GM12878 (cell line): ENCODE measurements around the gene HADHA. TPM values are rescaled to one million over a fixed set of nuclear protein-coding genes. Genes with fewer than 3 reads are reported as not detected.
"Not testable (repeated sequence)": the region's sequence is repeated elsewhere in the genome, so short reads cannot be mapped to it uniquely, and the experiment has no call there.

Source experiments
- ATAC-seq: fragments of 200-7000 bp; cut with Tn5 transposase; 3 replicates; pipeline ENCODE4 v1.9.1; 2020; ENCODE audit warnings: mild to moderate bottlenecking, moderate library complexity
- BruUV-seq: library from RNA; stranded (reverse); fragments of 400-500 nt; replicated peaks from 2 replicates; lab custom pipeline; 2021; lab: Mats Ljungman, UMichigan
- CTCF ChIA-PET: fragments of 300-600 bp; sonication (Branson Sonifier 250); formaldehyde crosslinking; extraction: SDS; loops from one replicate; lab custom pipeline; 2021; ENCODE audit warnings: inconsistent platforms; lab: Yijun Ruan, JAX
- POLR2A ChIA-PET: fragments of 350-600 bp; formaldehyde crosslinking; extraction: SDS; loops from one replicate; lab custom pipeline; 2021; ENCODE audit warnings: inconsistent platforms; lab: Charles Lee
- RAD21 ChIA-PET: fragments of 300-600 bp; sonication (Branson Sonifier 250); formaldehyde crosslinking; loops from one replicate; lab custom pipeline; 2023; ENCODE audit warnings: antibody characterized with exemption; ENCODE audit not compliant: unreplicated experiment; lab: Charles Lee
- SMC1A ChIA-PET: fragments of 300-600 bp; sonication (Branson Sonifier 250); formaldehyde crosslinking; loops from one replicate; lab custom pipeline; 2023; ENCODE audit not compliant: unreplicated experiment, uncharacterized antibody; lab: Charles Lee
- DNase-seq: peaks from one replicate; pipeline ENCODE4 v3.0.0-alpha.2; 2011; ENCODE audit warnings: low read depth, low spot score
- FAIRE-seq: peaks from 3 replicates; lab custom pipeline; 2011; peaks lifted over from hg19 to GRCh38; lab: Jason Lieb, UNC
- H2AFZ ChIP-seq: 2 replicates; pipeline ENCODE4 v1.6.0; 2011; ENCODE audit warnings: low read depth, low read length, control low read depth; ENCODE audit not compliant: control insufficient read depth
- H3K27ac ChIP-seq: 2 replicates; pipeline ENCODE4 v1.5.1; 2011; ENCODE audit warnings: control low read depth; ENCODE audit not compliant: control insufficient read depth, insufficient read depth
- H3K27me3 ChIP-seq, 2 experiments: replicated peaks in 1 of 2; 2 replicates each; pipeline versions ENCODE4 v1.6.0 to v1.6.1; 2011; ENCODE audit warnings: low read length in 1 of 2; ENCODE audit not compliant: control insufficient read depth in 2 of 2, insufficient read depth in 2 of 2
- H3K36me3 ChIP-seq, 2 experiments: 2 replicates each; pipeline ENCODE4 v1.5.1; 2011; ENCODE audit warnings: low read length in 1 of 2; ENCODE audit not compliant: control insufficient read depth in 2 of 2, insufficient read depth in 2 of 2
- H3K4me1 ChIP-seq: 2 replicates; pipeline ENCODE4 v1.6.1; 2011; ENCODE audit warnings: mild to moderate bottlenecking, low read length, moderate library complexity, mixed read lengths; ENCODE audit not compliant: control insufficient read depth, insufficient read depth
- H3K4me2 ChIP-seq: 2 replicates; pipeline ENCODE4 v1.6.0; 2011; ENCODE audit warnings: control low read depth; ENCODE audit not compliant: control insufficient read depth, insufficient read depth
- H3K4me3 ChIP-seq: fragments of 200-600 bp; sonication (generic); 2 replicates; pipeline ENCODE4 v1.5.1; 2016
- H3K79me2 ChIP-seq: 2 replicates; pipeline ENCODE4 v1.6.0; 2011; ENCODE audit warnings: low read length; ENCODE audit not compliant: control insufficient read depth, insufficient read depth
- H3K9ac ChIP-seq: 2 replicates; pipeline ENCODE4 v1.8.0; 2011; ENCODE audit warnings: low read length, control low read depth, mixed read lengths; ENCODE audit not compliant: control insufficient read depth, insufficient read depth
- H3K9me3 ChIP-seq: replicated peaks from 3 replicates; pipeline ENCODE4 v1.5.1; 2011; ENCODE audit warnings: mild to moderate bottlenecking, low read length; ENCODE audit not compliant: control insufficient read depth, insufficient read depth
- H4K20me1 ChIP-seq: 2 replicates; pipeline ENCODE4 v1.6.0; 2011; ENCODE audit not compliant: control insufficient read depth, insufficient read depth
- ASH2L ChIP-seq: fragments of 300-600, 200-600 bp; sonication (generic); IDR thresholded peaks from 2 replicates; pipeline ENCODE4 v1.6.1; 2017; ENCODE audit warnings: low read depth, mild to moderate bottlenecking, borderline replicate concordance
- BRCA1 ChIP-seq: IDR thresholded peaks from 2 replicates; pipeline ENCODE4 v1.6.1; 2011; ENCODE audit warnings: low read depth, low read length, improper control_type of control experiment
- EZH2 ChIP-seq: IDR thresholded peaks from 2 replicates; pipeline ENCODE4 v1.6.1; 2012; ENCODE audit warnings: low read depth, mild to moderate bottlenecking, control low read depth, inconsistent platforms, low read length, borderline replicate concordance; ENCODE audit not compliant: control insufficient read depth
- MEF2B ChIP-seq: fragments of 450-650 bp; IDR thresholded peaks from 2 replicates; pipeline ENCODE4 v1.6.1; 2018; ENCODE audit warnings: mild to moderate bottlenecking, moderate library complexity; ENCODE audit not compliant: partially characterized antibody, poor library complexity, severe bottlenecking
- NBN ChIP-seq: fragments of 450-650 bp; IDR thresholded peaks from 2 replicates; pipeline ENCODE4 v1.6.1; 2016
- RAD21 ChIP-seq: IDR thresholded peaks from 2 replicates; pipeline ENCODE4 v1.6.1; 2011; ENCODE audit warnings: mild to moderate bottlenecking, low read depth, low read length, moderate library complexity; ENCODE audit not compliant: insufficient read depth
- RBBP5 ChIP-seq: fragments of 200-600 bp; sonication (generic); conservative IDR thresholded peaks from 2 replicates; pipeline ENCODE4 v1.6.1; 2016
- SMAD5 ChIP-seq: IDR thresholded peaks from 2 replicates; pipeline ENCODE4 v1.6.1; 2016; ENCODE audit warnings: antibody characterized with exemption, low read depth
- SUZ12 ChIP-seq: fragments of 200-600 bp; sonication (generic); IDR thresholded peaks from one replicate; pipeline ENCODE4 v1.6.1; 2018; ENCODE audit warnings: antibody characterized with exemption, mild to moderate bottlenecking; ENCODE audit not compliant: unreplicated experiment
- TBL1XR1 ChIP-seq: IDR thresholded peaks from 2 replicates; pipeline ENCODE4 v1.6.1; 2012; ENCODE audit warnings: low read depth, low read length, improper control_type of control experiment
- WRNIP1 ChIP-seq: IDR thresholded peaks from 2 replicates; pipeline ENCODE4 v1.6.1; 2011; ENCODE audit warnings: low read depth, low read length, improper control_type of control experiment, borderline replicate concordance
- WGBS: methylation state at CpG from one replicate; pipeline ENCODE4 v1.1.6; 2016; ENCODE audit warnings: low lambda C conversion rate; ENCODE audit not compliant: insufficient replicate concordance, insufficient coverage; ENCODE audit errors: missing lambda C conversion rate; 5-methylcytosine and 5-hydroxymethylcytosine counted together
- in situ Hi-C: fragments of 300-500 bp; cut with MboI; formaldehyde crosslinking; loops from 9 replicates; pipeline ENCODE4 v1.14.3; 2018; ENCODE audit warnings: mixed read lengths
- intact Hi-C: fragments of 100-400 bp; cut with micrococcal nuclease; formaldehyde crosslinking; loops from one replicate; pipeline ENCODE4 v1.14.2; 2022; ENCODE audit not compliant: unreplicated experiment
- polyA plus RNA-seq, 11 experiments: library from polyadenylated mRNA; depleted of rRNA in 4 of 11; unstranded in 6 of 11; stranded (reverse) in 5 of 11; fragments of >200 nt; fragmentation: Nextera tagmentation in 4 of 11; fragmentation: Illumina TruSeq in 1 of 11; extraction: Ambion mirVana in 4 of 11; extraction: Trizol in 1 of 11; gene quantifications; 1 replicate in 1 of 11; 2 replicates in 10 of 11; pipeline versions ENCODE4 v1.2.1 to v1.2.3, GENCODE V29; 2011 to 2016; ENCODE audit warnings: inconsistent platforms in 2 of 11, missing spikeins in 2 of 11, low read depth in 1 of 11
- total RNA-seq, 4 experiments: library from RNA; depleted of rRNA in 3 of 4; stranded (reverse); fragments of >200 nt in 3 of 4; fragmentation: Illumina TruSeq in 1 of 4; extraction: Trizol in 1 of 4; gene quantifications; 2 replicates each; pipeline versions ENCODE4 v1.2.1 to v1.2.3, GENCODE V29; 2013 to 2021
- TF ChIP-seq, protein P1 (sequence below): fragments of 150-350 bp; IDR thresholded peaks from 2 replicates; pipeline ENCODE4 v1.6.1; 2014; ENCODE audit warnings: mild to moderate bottlenecking, low read depth, low read length

The HADHA gene
- total and polyA plus RNA-seq, 10 of the 15 experiments (the other 5 are each of a cell fraction or from before 2014, with no cell fraction given) = 109 to 207 (median 165) TPM

DNA sequence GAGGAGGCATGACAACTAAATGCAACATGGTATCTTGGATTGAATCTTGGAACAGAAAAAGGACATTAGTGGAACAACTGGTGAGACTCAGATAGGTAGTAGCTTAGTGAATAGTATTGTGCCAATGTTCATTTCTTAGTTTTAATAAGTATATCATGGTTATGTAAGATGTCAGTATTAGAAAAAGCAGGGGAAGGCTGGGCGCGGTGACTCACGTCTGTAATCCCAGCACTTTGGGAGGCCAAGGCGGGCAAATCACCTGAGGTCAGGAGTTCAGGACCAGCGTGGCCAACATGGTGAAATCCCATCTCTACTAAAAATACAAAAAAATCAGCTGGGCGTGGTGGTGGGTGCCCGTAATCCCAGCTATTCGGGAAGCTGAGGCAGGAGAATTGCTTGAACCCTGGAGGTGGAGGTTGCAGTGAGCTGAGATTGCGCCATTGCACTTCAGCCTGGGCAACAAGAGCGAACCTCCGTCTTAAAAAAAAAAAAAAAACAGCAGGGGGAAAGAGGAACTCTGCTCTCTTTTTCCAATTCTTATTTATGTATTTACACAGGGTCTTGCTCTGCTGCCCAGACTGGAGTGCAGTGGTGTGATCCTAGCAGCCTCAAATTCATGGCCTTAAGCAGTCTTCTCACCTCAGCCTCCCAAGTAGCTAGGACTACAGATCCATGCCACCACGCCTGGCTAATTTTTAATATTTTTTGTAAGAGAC is 24.4 kb upstream of the HADHA start:
- H3K4me3 ChIP-seq, in situ Hi-C loops, H3K4me1 ChIP-seq, H4K20me1 ChIP-seq, H3K36me3 ChIP-seq, H3K4me2 ChIP-seq, H3K27me3 ChIP-seq, DNase-seq, BruUV-seq, ATAC-seq, H2AFZ ChIP-seq, H3K9me3 ChIP-seq, H3K9ac ChIP-seq, intact Hi-C loops, FAIRE-seq, H3K79me2 ChIP-seq: not testable (repeated sequence)
- ChIA-PET POLR2A (interaction anchor here (2.0 to 2.3 kb wide), 2 partner anchors 21 to 76 kb away, joined by 10 to 12 read pairs; no protein-coding TSS in a partner anchor), SMC1A (interaction anchor here (1.0 to 6.1 kb wide), 5 partner anchors 9 to 49 kb away, joined by 3 to 71 read pairs (median 3); partner anchors contain the start of genes HADHA and HADHB), RAD21 (interaction anchor here (3.7 kb wide), 1 partner anchor 24 kb away, joined by 41 read pairs; the partner anchor contains the start of genes HADHA and HADHB), CTCF (interaction anchor here (1.5 to 2.0 kb wide), 3 partner anchors 23 to 28 kb away, joined by 3 to 12 read pairs (median 7); partner anchors contain the start of gene HADHB)
- 90% methylated on average over 9 of the region's 12 CpGs for WGBS
- peak overlapping the region; percentile 59; the same call in 1 of the 2 replicates for H3K27ac ChIP-seq

DNA sequence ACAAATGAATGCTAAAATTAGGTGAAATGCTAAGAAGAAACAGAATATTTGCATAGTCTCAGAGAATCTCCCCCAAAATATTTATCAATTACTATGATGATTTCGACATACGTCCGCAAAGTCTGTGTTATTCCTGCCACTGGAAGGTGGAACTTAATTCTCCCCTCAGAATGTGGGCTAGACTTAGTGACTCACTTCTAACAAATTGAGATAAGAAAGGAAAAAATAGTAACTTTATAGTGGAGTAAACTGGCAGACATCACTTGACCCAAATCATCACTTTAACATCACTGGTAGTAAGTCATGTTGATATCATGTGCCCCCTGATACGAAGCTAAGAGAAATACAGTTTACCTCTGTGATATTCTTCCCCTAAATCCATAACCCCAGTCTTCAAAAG is 23.8 kb upstream of the HADHA start:
- no peaks in the 10 kb centered on the region; a peak in 2 of 4 replicates for H3K36me3 ChIP-seq
- ATAC-seq (no peak), FAIRE-seq (no peak), DNase-seq (no peak)
- H2AFZ ChIP-seq = no peak overlapping the region
- in situ Hi-C loops = no loop called here
- peaks cover 6% of the 10 kb centered on the region for H3K4me1 ChIP-seq
- ChIA-PET POLR2A (interaction anchor here (2.3 kb wide), 1 partner anchor 21 kb away, joined by 10 read pairs; no protein-coding TSS in a partner anchor), SMC1A (interaction anchor here (1.0 to 6.1 kb wide), 2 partner anchors 24 to 48 kb away, joined by 3 to 71 read pairs; partner anchors contain the start of genes HADHA and HADHB), CTCF (interaction anchor here (2.0 kb wide), 1 partner anchor 22 kb away, joined by 12 read pairs; the partner anchor contains the start of gene HADHB), RAD21 (no interaction called here)
- H3K4me3 ChIP-seq = no peak overlapping the region
- no peaks in the 10 kb centered on the region for H4K20me1 ChIP-seq
- intact Hi-C loops = no loop called here
- no peaks in the 10 kb centered on the region for H3K9me3 ChIP-seq
- no peak overlapping the region for H3K4me2 ChIP-seq
- H3K27ac ChIP-seq = no peak overlapping the region
- over 99% methylated on average over 4 of the region's 4 CpGs for WGBS
- H3K79me2 ChIP-seq = no peaks in the 10 kb centered on the region
- no peaks in the 10 kb centered on the region for H3K27me3 ChIP-seq
- no peak overlapping the region for H3K9ac ChIP-seq
- BruUV-seq = TSS peak; percentile 29
- TF ChIP-seq SUZ12 (no peak), WRNIP1 (no peak), EZH2 (no peak), RAD21 (no peak), RBBP5 (no peak), SMAD5 (no peak), MEF2B (no peak), NBN (no peak), BRCA1 (no peak), ASH2L (no peak), TBL1XR1 (no peak)
- TF ChIP-seq, protein P1, sequence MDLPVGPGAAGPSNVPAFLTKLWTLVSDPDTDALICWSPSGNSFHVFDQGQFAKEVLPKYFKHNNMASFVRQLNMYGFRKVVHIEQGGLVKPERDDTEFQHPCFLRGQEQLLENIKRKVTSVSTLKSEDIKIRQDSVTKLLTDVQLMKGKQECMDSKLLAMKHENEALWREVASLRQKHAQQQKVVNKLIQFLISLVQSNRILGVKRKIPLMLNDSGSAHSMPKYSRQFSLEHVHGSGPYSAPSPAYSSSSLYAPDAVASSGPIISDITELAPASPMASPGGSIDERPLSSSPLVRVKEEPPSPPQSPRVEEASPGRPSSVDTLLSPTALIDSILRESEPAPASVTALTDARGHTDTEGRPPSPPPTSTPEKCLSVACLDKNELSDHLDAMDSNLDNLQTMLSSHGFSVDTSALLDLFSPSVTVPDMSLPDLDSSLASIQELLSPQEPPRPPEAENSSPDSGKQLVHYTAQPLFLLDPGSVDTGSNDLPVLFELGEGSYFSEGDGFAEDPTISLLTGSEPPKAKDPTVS = no peak
